ENCODE results near the gene RBP3.
A peak's percentile ranks its signal among the peaks of the same experiment; 100 is the strongest.
"Not testable (repeated sequence)": the region's sequence is repeated elsewhere in the genome, so short reads cannot be mapped to it uniquely, and the experiment has no call there.

RBP3 gene

GRCh38 chr10:47376522-47377220, 28.5 kb downstream of the RBP3 start:
- no peak for DNase-seq

- DNase-seq, result no peak
Observed at GRCh38 chr10:47378183-47378510, 30.0 kb downstream of the RBP3 start.

- DNase-seq, result no peak
Observed at GRCh38 chr10:47378606-47379444, 30.7 kb downstream of the RBP3 start.

GRCh38 chr10:47379445-47379785, 31.3 kb downstream of the RBP3 start:
- DNase-seq, result no peak

- no peak for DNase-seq
Observed at GRCh38 chr10:47379901-47380300, 31.7 kb downstream of the RBP3 start.

- DNase-seq, result no peak
Observed at GRCh38 chr10:47380341-47381102, 32.4 kb downstream of the RBP3 start.

- no peak for DNase-seq
Observed at GRCh38 chr10:47381103-47381395, 32.9 kb downstream of the RBP3 start.

GRCh38 chr10:47381427-47382379, 33.5 kb downstream of the RBP3 start:
- no peak for DNase-seq

GRCh38 chr10:47383261-47384147, 35.3 kb downstream of the RBP3 start:
- DNase-seq, result peak; percentile 31

- peak; percentile 38 for DNase-seq
Observed at GRCh38 chr10:47384148-47384921, 36.2 kb downstream of the RBP3 start, which contains the start of gene ZNF488. Gene ZNF488, minus strand, starts transcription at chr10:47384293. Its CDS starts 15,464 bp downstream, at chr10:47368829.

GRCh38 chr10:47386104-47386503, 37.9 kb downstream of the RBP3 start:
- not testable (repeated sequence) for DNase-seq

GRCh38 chr10:47388879-47389278, 40.7 kb downstream of the RBP3 start:
- DNase-seq, result no peak

GRCh38 chr10:47389619-47390018, 41.5 kb downstream of the RBP3 start:
- no peak for DNase-seq

- DNase-seq, result no peak
Observed at GRCh38 chr10:47396311-47396717, 48.2 kb downstream of the RBP3 start.

GRCh38 chr10:47397256-47397655, 49.1 kb downstream of the RBP3 start:
- DNase-seq, result no peak

GRCh38 chr10:47400251-47400650, 52.1 kb downstream of the RBP3 start:
- DNase-seq, result no peak

- DNase-seq, result no peak
Observed at GRCh38 chr10:47400786-47401185, 52.6 kb downstream of the RBP3 start.

GRCh38 chr10:47401210-47401609, 53.0 kb downstream of the RBP3 start:
- no peak for DNase-seq

GRCh38 chr10:47401874-47402640, 53.9 kb downstream of the RBP3 start:
- DNase-seq, result no peak
